GM21515 (cell line): Measurements from ENCODE around the gene SLC2A4.

ENCODE experiments used
- ATAC-seq: cut with Tn5 transposase; IDR thresholded peaks from one replicate; pipeline ENCODE4 v1.9.1; 2021; ENCODE audit not compliant: unreplicated experiment

SLC2A4 gene

GRCh38 chr17:7246779-7247178 is 34.7 kb upstream of the SLC2A4 start:
- no peak for ATAC-seq

GRCh38 chr17:7248796-7249195 is 32.7 kb upstream of the SLC2A4 start:
- ATAC-seq, result no peak

- ATAC-seq, result no peak
Observed at GRCh38 chr17:7249214-7249613, 32.3 kb upstream of the SLC2A4 start.

- ATAC-seq, result no peak
Observed at GRCh38 chr17:7249830-7250229, 31.7 kb upstream of the SLC2A4 start.

DNA sequence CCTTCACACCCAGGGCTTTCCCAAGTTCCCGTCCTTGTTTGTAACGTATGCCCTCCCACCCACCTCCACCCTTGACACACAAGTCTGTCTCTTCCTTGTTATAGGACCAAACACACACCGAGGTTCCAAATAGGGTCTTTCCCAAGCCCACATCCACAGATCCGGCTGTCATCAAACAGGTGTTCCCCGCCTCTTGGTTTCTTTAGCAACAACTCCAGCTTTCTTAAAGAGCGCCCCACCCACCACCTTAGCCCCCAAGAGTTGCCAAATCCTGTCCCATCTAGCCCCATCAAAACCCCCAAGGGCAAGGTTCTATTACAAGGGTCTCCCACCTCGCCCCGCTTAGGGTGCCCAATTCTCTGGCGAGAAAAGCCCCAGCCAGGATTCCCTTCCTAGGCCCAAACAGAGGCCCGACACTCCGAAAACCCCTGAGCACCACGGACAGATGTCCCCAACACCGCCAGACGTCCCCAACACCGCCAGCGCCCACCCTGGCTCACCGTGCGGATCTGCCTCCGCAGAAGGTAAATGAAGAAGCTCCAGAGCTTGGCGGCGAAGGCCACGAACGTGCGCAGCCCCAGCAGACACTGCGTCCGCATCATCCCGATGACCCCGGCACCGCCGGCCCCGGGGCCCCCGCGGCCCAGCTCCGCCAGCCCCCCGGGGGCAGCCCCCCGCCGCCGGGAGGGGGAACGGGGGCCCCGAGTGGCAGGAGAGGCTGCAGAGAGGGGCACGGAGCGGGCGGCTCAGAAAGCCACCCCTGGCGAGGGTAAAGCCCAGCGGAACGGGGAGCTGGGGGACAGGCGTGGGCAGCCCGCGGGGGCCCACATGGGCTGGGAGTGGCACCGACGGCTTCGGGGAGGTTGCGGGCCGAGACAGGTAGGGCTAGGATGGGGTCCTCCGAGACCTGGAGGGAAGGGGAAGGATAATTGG is 30.6 kb upstream of the SLC2A4 start:
- ATAC-seq, result no peak

DNA sequence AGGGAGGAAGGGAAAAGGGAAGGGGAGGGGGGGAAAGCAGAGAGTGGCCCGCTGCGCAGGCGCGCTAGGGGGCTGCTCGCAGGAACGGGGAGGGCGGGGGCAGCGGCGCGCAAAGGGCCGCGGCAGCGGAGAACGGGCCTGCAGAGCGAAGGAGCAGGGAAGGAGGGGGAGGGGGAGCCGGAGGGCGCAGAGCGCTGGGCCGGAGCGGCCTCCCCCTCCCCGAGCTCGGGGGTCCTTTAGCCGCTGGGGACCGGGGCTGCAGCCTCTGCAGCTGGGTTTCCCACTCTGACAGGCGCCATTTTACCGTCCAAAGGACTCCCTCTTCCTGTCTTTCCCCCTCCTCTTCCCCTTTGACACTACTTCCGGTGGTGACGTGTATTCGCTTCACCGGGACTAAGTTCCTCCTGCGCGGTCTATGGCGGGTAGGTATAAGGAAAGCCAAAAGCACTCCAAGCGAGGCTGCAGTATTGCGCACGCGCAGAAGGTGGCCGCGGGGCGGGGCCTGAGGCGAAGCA is 29.8 kb upstream of the SLC2A4 start, which contains the start of gene CTDNEP1:
Gene CTDNEP1, minus strand, starts transcription at position 74 of the 515 bp plus-strand sequence. CDS start 438 bp downstream, outside the sequence.
- ATAC-seq, result peak; percentile 78

- ATAC-seq, result peak; percentile 46
Observed at GRCh38 chr17:7252176-7253043, 29.1 kb upstream of the SLC2A4 start, which contains the start of gene ELP5. Gene ELP5, plus strand, starts transcription at chr17:7252215. Its CDS starts 336 bp downstream, at chr17:7252551.

GRCh38 chr17:7253082-7253481 is 28.4 kb upstream of the SLC2A4 start:
- no peak for ATAC-seq

GRCh38 chr17:7254511-7254910 is 27.0 kb upstream of the SLC2A4 start:
- no peak for ATAC-seq

GRCh38 chr17:7256766-7257456 is 24.6 kb upstream of the SLC2A4 start:
- no peak for ATAC-seq

- no peak for ATAC-seq
Observed at GRCh38 chr17:7258731-7259554, 22.6 kb upstream of the SLC2A4 start.

- ATAC-seq, result no peak
Observed at GRCh38 chr17:7259555-7259889, 22.0 kb upstream of the SLC2A4 start.

DNA sequence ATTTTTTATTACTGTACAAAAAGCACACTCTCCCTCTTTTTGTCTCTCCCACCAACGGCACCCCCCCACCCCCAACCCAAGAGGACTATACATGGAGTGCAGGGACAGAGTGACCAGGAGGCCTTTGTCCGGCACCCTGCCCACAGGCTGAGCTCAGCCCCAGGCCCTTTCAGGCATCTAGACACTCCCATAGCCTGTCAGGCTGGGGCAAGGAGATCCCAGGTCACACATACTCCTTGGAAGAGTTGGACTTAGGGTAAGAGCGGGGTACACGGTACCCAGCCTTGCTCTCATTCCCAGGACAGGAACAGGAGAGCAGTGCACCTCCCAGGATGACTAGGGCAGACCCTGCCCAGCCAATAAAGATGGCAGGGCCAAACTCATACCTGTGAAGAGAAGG is 21.4 kb upstream of the SLC2A4 start:
- ATAC-seq, result no peak

DNA sequence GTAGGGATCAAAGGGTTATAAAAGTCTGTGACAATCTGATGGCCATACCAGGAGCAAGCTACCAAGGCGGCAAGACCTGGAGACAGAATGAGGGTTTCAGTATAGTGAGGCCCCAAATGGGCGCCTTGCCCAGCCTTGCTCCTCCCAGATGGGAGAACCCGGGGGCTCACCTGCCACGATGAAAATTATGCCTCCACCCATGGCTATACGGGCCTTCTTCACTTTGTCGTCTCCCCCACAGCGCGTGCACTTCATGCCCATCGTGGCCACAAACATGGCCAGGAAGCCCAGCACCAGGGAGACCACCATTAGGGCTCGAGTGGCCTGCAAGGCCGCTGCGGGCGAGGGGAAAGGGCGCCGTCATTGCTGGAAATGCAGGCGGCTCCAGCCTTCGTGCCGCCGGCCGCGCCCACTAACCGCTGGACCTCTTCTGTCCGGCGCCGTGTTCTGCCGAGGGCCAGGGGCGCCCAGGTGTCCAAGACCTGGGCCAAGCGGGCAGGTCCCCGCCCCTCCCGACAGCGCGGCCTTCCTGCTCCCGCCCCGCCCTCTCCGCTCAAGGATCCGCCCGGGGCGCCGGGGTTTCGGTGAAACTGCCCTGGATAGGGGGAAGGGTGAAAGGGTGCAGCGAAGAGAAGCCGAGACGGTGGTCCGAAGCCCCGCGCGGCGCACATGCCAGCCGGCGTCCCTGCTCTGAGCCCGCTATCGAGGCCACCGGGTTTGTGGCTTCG is 20.7 kb upstream of the SLC2A4 start:
- ATAC-seq, result no peak

GRCh38 chr17:7261379-7262191 is 19.9 kb upstream of the SLC2A4 start:
- no peak for ATAC-seq

- no peak for ATAC-seq
Observed at GRCh38 chr17:7262192-7262934, 19.2 kb upstream of the SLC2A4 start, which contains the start of gene CLDN7. Gene CLDN7, minus strand, starts transcription at chr17:7262478. Its CDS starts 435 bp downstream, at chr17:7262043.

GRCh38 chr17:7262935-7263800 is 18.4 kb upstream of the SLC2A4 start:
- ATAC-seq, result no peak
